ENCODE data around the gene MBP.

- TF ChIP-seq CTCF (IDR thresholded peaks at IDR 0.05 in 8 of 11, conservative IDR thresholded peaks at IDR 0.05 in 3 of 11) (no peak), POLR2A (IDR thresholded peaks at IDR 0.05) (no peak)
Measured at GRCh38 chr18:77151033-77151771, 18.6 kb upstream of the MBP start.

Measured in spleen (tissue), 7 donors.